ENCODE measurements around the gene ZFP92.
"Not testable (repeated sequence)": the region's sequence is repeated elsewhere in the genome, so short reads cannot be mapped to it uniquely, and the experiment has no call there.

ZFP92 gene

DNA sequence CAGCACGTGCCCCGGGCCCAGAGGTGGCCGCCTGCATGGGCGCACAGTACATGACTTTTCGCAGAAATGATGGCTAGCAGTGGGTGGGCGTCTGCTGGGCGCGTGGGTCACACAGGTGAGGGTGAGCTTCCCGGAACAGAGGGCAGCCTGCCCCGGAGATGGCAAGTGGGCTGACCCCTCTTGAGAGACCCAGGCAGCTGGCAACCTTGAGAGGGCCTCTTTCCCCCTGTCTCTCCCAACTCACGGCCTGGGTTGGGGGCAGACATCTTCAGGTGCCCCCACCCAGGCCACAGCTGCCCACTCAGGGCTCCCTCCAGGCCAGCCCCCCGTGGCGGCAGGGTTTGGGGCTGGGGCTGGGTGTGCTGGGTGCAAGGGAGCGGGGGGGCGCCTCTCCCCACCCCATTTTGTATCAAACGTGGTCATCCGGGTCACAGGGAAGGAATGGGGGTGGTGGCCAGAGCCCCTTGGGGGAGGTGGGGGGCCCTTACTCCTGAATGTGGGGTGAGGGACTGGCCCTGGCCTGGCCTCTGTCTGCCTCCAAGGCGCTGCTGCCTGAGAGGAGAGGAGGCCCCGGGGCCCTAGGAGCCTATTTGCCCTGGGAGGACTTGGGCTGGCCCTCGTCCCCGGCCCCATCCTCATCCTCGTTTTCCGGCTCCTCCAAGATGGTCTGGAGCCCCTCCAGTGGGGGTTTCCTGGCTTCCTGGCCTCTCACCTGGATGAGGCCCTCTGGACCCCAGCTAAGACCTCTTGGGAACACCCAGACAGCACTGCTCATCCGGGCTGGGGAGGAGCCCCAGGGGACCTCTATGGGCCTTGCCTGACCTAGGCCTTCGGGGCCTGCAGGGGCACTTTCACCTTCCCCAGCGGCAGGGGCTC, 14.7 kb upstream of the ZFP92 start:
- Histone ChIP-seq H3K4me3 (no peak overlapping the region), H3K27ac (no peak overlapping the region)
- TF ChIP-seq, protein P1, sequence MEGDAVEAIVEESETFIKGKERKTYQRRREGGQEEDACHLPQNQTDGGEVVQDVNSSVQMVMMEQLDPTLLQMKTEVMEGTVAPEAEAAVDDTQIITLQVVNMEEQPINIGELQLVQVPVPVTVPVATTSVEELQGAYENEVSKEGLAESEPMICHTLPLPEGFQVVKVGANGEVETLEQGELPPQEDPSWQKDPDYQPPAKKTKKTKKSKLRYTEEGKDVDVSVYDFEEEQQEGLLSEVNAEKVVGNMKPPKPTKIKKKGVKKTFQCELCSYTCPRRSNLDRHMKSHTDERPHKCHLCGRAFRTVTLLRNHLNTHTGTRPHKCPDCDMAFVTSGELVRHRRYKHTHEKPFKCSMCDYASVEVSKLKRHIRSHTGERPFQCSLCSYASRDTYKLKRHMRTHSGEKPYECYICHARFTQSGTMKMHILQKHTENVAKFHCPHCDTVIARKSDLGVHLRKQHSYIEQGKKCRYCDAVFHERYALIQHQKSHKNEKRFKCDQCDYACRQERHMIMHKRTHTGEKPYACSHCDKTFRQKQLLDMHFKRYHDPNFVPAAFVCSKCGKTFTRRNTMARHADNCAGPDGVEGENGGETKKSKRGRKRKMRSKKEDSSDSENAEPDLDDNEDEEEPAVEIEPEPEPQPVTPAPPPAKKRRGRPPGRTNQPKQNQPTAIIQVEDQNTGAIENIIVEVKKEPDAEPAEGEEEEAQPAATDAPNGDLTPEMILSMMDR (IDR thresholded peaks at IDR 0.05): no peak
- DNase-seq (ENCODE audit: low spot score): no peak

DNA sequence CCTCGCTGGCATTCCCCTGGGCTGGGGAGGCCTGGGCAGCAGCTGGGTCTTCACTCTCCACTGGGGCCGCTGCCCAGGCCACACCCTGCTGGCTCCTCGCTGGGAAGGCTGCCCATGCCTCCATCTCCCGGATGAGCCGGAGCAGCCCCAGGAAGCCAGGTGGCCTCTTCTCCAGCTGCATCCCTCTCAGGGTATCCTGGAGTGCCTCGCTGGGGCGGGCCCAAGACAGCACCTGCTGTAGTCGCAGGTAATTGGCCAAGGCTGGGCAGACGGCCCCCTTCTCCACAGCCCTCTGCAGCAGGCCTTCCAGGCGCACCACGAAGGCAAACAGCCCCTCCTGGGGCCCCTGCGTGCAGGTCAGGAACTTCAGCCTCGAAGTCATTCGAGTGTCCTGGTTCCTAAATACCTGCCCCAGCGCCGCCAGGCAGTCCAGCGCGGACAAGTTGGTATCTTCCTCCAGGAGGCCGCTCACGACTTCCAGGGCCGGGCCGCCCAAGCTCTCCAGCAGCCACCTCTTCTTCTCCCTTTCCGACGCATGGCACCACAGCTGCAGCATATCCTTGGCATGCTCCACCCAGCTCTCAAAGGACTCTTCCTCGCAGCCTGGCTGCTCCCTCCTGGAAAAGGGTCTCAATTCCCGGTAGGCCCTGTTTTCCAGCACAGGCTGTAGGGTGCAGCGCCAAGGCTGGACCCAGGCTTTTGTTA, 13.9 kb upstream of the ZFP92 start:
- TF ChIP-seq, protein P1 (IDR thresholded peaks at IDR 0.05): no peak
- no peak overlapping the region for H3K27ac ChIP-seq

DNA sequence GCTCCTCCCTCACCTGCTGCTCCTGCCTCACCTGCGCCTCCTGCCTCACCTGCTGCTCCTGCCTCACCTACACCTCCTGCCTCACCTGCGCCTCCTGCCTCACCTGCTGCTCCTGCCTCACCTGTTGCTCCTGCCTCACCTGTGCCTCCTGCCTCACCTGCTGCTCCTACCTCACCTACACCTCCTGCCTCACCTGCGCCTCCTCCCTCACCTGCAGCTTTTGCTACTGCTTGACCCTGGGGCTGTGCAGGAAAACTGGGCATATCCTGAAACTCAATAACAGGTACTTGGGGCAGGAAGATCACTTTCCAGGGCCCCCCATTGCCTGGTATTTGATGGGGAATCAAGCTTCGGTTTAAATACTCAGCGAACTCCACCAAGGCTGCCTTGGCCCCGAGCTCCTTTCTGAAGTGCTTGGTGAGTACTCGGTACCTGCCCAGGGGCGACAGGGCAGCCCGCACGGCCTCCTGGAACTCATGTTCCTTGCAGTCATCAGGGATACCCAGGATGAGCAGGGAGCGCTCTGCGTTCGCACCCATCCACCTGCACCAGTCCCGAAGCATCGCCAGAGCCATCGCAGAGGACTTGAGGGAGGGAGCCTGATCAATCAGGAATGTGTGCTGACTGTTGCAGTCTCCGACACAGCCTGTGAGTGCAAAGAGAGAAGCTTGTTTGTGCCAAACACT, 12.9 kb upstream of the ZFP92 start:
- TF ChIP-seq, protein P1 (IDR thresholded peaks at IDR 0.05): no peak
- Histone ChIP-seq H3K4me3 (no peak overlapping the region), H3K27ac (no peak overlapping the region)
- no peak for DNase-seq (ENCODE audit: low spot score)

More for the DNA sequence above, 13.9 kb upstream of the ZFP92 start:
- DNase-seq (ENCODE audit: low spot score): no peak
- no peak overlapping the region for H3K4me3 ChIP-seq

DNA sequence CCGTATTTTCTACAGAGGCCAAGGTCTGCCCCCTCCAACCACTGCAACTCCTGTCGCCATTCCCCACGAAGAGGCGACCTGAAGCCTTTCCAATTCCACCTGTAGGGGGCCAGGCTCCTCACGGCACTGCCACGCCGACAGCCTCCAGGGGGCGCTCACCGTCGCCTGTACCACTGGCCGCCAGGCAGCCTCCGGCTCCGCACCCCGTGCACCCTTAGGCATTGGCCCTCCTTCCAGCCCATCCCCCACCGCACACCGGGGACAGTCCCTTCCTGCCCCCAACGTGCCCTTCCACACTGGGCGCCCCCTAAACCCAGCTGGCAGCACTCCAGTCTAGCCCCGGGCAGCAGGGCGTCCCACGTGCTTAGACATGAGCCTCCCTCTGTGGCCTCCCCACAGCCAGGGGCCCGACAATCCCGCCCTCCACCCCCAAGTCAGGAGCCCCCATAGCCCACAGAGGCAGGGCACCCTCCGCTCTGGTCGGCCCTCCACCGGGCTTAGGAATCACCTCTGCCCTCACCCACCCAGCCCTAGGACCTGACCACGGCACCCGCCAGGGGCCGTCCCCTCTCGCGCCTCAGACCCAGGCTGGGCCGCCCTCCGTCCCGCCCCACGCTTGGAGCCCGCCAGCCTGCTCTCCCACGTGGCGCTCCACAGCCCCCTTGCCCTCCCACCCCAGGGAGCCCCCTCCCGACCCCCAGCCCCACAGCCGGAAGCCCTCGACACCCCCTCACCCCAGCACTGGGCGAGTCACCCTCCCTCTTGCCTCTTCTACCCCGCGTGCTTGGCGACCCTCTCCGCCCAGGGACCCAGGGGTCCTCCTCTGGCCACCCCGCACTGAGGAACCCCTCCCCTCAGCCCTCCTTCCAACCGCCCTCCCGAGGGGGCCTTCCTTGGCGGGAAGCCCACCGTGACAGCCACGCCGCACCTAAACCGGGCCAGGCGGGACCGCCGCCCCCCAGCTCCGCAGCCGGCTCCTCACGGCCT, 10.8 kb upstream of the ZFP92 start:
- TF ChIP-seq, protein P1 (IDR thresholded peaks at IDR 0.05): no peak
- no peak overlapping the region for H3K27ac ChIP-seq
- H3K4me3 ChIP-seq: no peak overlapping the region
- no peak for DNase-seq (ENCODE audit: low spot score)

GRCh38 chrX:153401133-153401764, 10.0 kb upstream of the ZFP92 start, which contains the start of gene PNMA6E:
PNMA6E (minus strand) TSS chrX:153401350; CDS start chrX:153398849, 2,501 bp downstream.
- Histone ChIP-seq H3K4me3 (no peak within 1 kb of the TSS), H3K27ac (no peak within 1 kb of the TSS)
- DNase-seq (ENCODE audit: low spot score): no peak
- TF ChIP-seq, protein P1 (IDR thresholded peaks at IDR 0.05): no peak

- H3K4me3 ChIP-seq; DNase-seq (ENCODE audit: low spot score); H3K27ac ChIP-seq: not testable (repeated sequence)
Measured at GRCh38 chrX:153404333-153404732, 6.9 kb upstream of the ZFP92 start.
